Pancreas (tissue), 10 donors: ENCODE measurements around the gene TGM3. TPM values are rescaled to one million over a fixed set of nuclear protein-coding genes. Genes with fewer than 3 reads are reported as not detected.

Experiments
- ATAC-seq, 4 donors: fragments of 200-7000 bp; cut with Tn5 transposase; one replicate each; pipeline versions ENCODE4 v1.8.0 to v1.9.1; 2020; ENCODE audit warnings: mild to moderate bottlenecking in 4 of 4, moderate library complexity in 4 of 4
- DNase-seq, 6 donors: peaks; one replicate each; pipeline ENCODE4 v3.0.0-alpha.2; 2020
- FAIRE-seq: peaks from 2 replicates; lab custom pipeline; 2012; peaks lifted over from hg19 to GRCh38; lab: Jason Lieb, UNC
- H3K27ac ChIP-seq, 4 donors: fragments of 200-600 bp; sonication (generic); 1 replicate in 3 of 4; 2 replicates in 1 of 4; pipeline versions ENCODE4 v1.5.0 to v1.8.0; 2020
- H3K27me3 ChIP-seq, 4 donors: fragments of 200-600 bp; one replicate each; pipeline ENCODE4 v1.8.0; 2021
- H3K36me3 ChIP-seq, 3 donors: fragments of 200-600 bp; sonication (generic) in 1 of 3; one replicate each; pipeline versions ENCODE4 v1.5.0 to v1.8.0; 2020 to 2021
- H3K4me1 ChIP-seq, 3 donors: fragments of 200-600 bp; one replicate each; pipeline ENCODE4 v1.8.0; 2021
- H3K4me3 ChIP-seq, 4 donors: fragments of 200-600 bp; sonication (generic) in 2 of 4; one replicate each; pipeline versions ENCODE4 v1.5.0 to v1.8.0; 2020 to 2021
- H3K9me3 ChIP-seq, 4 donors: fragments of 200-600 bp; one replicate each; pipeline ENCODE4 v1.8.0; 2021
- CTCF ChIP-seq, 4 donors: fragments of 200-600 bp; sonication (generic) in 3 of 4; IDR thresholded peaks; one replicate each; pipeline versions ENCODE4 v1.5.0 to v1.8.0; 2021; ENCODE audit warnings: antibody characterized with exemption in 4 of 4
- WGBS, 2 donors: extraction: QIAGEN DNeasy Blood & Tissue Kit; methylation state at CpG; one replicate each; pipeline ENCODE4 v1.1.7; 2013; 5-methylcytosine and 5-hydroxymethylcytosine counted together
- intact Hi-C, 3 donors: fragments of 100-400 bp; cut with DNase I; formaldehyde crosslinking; loops; one replicate each; pipeline versions ENCODE4 v1.11.1 to v1.14.2; 2022
- polyA plus RNA-seq, 2 donors: library from polyadenylated mRNA; stranded (reverse); fragments of 200-250 nt; gene quantifications; one replicate each; pipeline ENCODE4 v1.2.3, GENCODE V29; 2013
- total RNA-seq, 6 donors: library from RNA; stranded (reverse); fragmentation: NEBNext Ultra II Directional in 4 of 6; extraction: Animal tissue kit (Norgen Biotek cat#: 25700) in 4 of 6; gene quantifications; one replicate each; pipeline versions ENCODE4 v1.2.1 to v1.2.4, GENCODE V29; 2021 to 2023
- donor health status: healthy with polysubstance abuse.
- donor health status: DM: no; HTN: no; CAD: no; lungs with moderate emphysema.
- donor health status: DM: no; HTN: no; CAD: no.
- donor health status: control.
- donor health status: control.
- donor health status: Bipolar disorder and iron deficiency.
- donor health status: DM: yes; HTN: yes; CAD: no.
- donor health status: DM: no; HTN: no; CAD: no.
- donor health status: DM: no; HTN: no; CAD: no.
- donor health status: DM: yes; HTN: yes; CAD: no.

TGM3 gene
- total and polyA plus RNA-seq, 8 donors: 0.06 to 0.40 (median 0.31) TPM; not detected in 3

GRCh38 chr20:2380601-2381000 is 84.8 kb downstream of the TGM3 start, which contains the start of gene TGM6:
TSS of gene TGM6 (plus strand) at chr20:2380901. CDS start at chr20:2380969, 68 bp downstream.
- Histone ChIP-seq H3K36me3 (no peaks in the 10 kb centered on the region), H3K4me3 (no peak within 1 kb of the TSS), H3K27ac (no peak within 1 kb of the TSS), H3K4me1 (no peaks in the 10 kb centered on the region), H3K27me3 (no peaks in the 10 kb centered on the region), H3K9me3 (no peaks in the 10 kb centered on the region)
- DNase-seq (no peak), ATAC-seq (no peak), FAIRE-seq (no peak)
- TF ChIP-seq CTCF (IDR thresholded peaks at IDR 0.05): no peak
- intact Hi-C loops: no loop called here
- WGBS, 2 donors: 76 to 78% methylated on average over 10 of the region's 10 CpGs

GRCh38 chr20:2381303-2381702 is 85.5 kb downstream of the TGM3 start:
- no peaks in the 10 kb centered on the region for H3K4me1 ChIP-seq
- intact Hi-C loops: no loop called here
- no peak for FAIRE-seq

DNA sequence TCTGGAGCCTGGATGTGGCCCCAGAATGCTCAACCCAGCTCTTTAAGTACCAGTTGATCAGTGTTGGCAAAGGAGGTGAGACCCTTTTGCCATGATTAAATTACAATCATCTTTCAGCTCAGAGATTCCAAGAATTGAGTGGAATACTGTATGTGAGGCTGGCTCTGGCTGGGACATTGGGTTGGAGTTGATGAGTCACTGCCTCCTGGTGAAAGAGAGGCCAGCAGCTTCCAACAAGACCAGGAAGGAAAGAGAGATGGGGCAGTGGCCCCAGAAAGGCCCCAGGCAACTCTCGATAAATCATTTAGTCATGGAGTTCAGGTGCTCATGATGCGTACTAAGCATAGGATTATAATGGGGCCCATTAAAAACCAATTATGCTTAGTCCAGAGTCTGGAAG is 87.0 kb downstream of the TGM3 start:
- no peak for FAIRE-seq
- H3K9me3 ChIP-seq: no peaks in the 10 kb centered on the region
- TF ChIP-seq CTCF (IDR thresholded peaks at IDR 0.05): no peak
- intact Hi-C loops: no loop called here
- H3K27ac ChIP-seq: no peak overlapping the region
- DNase-seq: no peak
- no peak for ATAC-seq
- H3K4me3 ChIP-seq: no peak overlapping the region
- no peaks in the 10 kb centered on the region for H3K27me3 ChIP-seq
- H3K36me3 ChIP-seq: no peaks in the 10 kb centered on the region
- WGBS, 2 donors: 92% methylated on average over 2 of the region's 2 CpGs
- no peaks in the 10 kb centered on the region for H3K4me1 ChIP-seq

More at GRCh38 chr20:2381303-2381702, 85.5 kb downstream of the TGM3 start:
- DNase-seq (no peak), ATAC-seq (no peak)
- Histone ChIP-seq H3K27ac (no peak overlapping the region), H3K9me3 (no peaks in the 10 kb centered on the region), H3K36me3 (no peaks in the 10 kb centered on the region), H3K27me3 (no peaks in the 10 kb centered on the region), H3K4me3 (no peak overlapping the region)
- no peak for TF ChIP-seq CTCF (IDR thresholded peaks at IDR 0.05)
- 61 to 67% methylated on average over 7 of the region's 7 CpGs for WGBS, 2 donors

GRCh38 chr20:2385026-2385425 is 89.2 kb downstream of the TGM3 start:
- Histone ChIP-seq H3K27me3 (no peaks in the 10 kb centered on the region), H3K9me3 (no peaks in the 10 kb centered on the region), H3K4me3 (no peak overlapping the region), H3K4me1 (no peaks in the 10 kb centered on the region), H3K36me3 (no peaks in the 10 kb centered on the region), H3K27ac (no peak overlapping the region)
- intact Hi-C loops: no loop called here
- no peak for ATAC-seq
- WGBS, 2 donors: 38 to 51% methylated on average over 5 of the region's 5 CpGs
- no peak for DNase-seq
- no peak for TF ChIP-seq CTCF (IDR thresholded peaks at IDR 0.05)
- no peak for FAIRE-seq

DNA sequence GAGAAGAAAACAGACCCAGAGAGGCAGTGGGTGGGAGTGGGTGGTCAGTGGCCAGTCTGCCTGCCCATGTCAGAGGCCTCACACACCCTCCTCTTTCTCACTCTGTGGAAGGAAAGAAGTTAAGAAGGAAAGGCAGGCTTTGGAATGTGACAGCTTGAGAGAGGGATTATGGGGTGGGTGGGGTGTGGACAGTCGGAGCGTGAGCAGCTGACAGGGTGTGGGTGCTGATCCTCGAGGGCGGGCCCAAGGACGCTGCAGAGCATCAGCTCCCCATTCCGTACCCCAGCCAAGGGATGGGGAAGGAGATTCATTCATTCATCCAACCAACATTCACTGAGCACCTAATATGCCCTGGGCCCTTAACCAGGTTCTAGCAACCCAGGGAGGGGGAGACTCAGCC is 89.7 kb downstream of the TGM3 start:
- ATAC-seq (no peak), FAIRE-seq (no peak), DNase-seq (no peak)
- no peak for TF ChIP-seq CTCF (IDR thresholded peaks at IDR 0.05)
- H3K4me1 ChIP-seq: no peaks in the 10 kb centered on the region
- no peaks in the 10 kb centered on the region for H3K36me3 ChIP-seq
- no peak overlapping the region for H3K27ac ChIP-seq
- no peaks in the 10 kb centered on the region for H3K9me3 ChIP-seq
- no peaks in the 10 kb centered on the region for H3K27me3 ChIP-seq
- 45 to 66% methylated on average over 6 of the region's 6 CpGs for WGBS, 2 donors
- no peak overlapping the region for H3K4me3 ChIP-seq
- intact Hi-C loops: no loop called here
